ENCODE results near the gene WDR48.
A peak's percentile ranks its signal among the peaks of the same experiment; 100 is the strongest.
"Not testable (repeated sequence)": the region's sequence is repeated elsewhere in the genome, so short reads cannot be mapped to it uniquely, and the experiment has no call there.

Gene WDR48

DNA sequence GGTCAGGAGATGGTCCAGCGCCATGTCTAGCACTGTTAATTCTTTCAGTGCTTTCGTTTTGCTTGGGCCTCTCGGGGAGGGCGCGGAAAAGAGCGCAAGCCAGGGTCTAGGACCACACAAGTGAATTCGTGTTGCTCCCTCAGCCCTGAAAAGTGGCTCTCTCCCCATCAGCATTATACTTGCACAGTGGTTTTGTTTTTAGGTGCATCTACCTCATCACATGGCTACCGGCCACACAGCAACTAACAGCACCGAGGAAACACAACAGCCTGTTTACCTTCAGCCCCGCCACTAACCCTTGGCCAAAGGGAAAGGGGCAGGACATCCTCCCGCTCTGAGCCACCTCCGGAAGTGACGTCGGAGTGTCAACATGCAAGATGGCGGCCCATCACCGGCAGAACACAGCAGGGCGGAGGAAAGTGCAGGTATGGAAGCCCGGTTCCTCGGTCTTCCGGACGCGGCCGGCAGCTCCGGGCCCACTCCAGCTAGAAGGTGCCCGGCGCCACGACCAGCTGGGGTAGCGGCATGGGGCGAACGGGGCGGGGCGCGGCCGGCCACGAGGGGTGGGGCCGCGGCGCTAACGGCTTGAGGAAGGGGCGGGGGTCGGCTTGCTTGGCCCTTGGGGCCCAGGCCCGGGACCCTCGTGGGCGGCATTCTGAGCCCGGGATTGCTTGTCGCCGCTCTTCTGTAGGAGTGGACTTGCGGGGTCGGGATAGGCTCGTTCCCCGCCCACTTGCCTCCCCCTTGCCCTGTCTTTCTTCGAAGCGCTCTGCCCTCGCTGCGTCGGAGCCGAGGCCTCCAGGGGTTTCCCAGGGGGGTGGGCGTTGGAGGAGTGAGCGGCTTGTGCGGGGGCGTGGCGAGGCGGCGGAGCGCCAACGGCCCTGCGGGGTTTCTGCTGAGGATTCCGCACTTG, at the start of gene WDR48, which contains the start of gene SCN11A:
TSS of gene WDR48 (plus strand) at position 368 of the 913 bp plus-strand sequence. CDS start at position 378, 10 bp downstream.
TSS of gene SCN11A (minus strand) at position 296 of the 913 bp plus-strand sequence. CDS start 101,582 bp downstream, outside the sequence.
- peak; percentile 92 for DNase-seq (ENCODE audit: low spot score)

- DNase-seq (ENCODE audit: low spot score) = no peak
These were observed 46.5 kb upstream of the WDR48 start for GRCh38 chr3:39005295-39005694.

DNA sequence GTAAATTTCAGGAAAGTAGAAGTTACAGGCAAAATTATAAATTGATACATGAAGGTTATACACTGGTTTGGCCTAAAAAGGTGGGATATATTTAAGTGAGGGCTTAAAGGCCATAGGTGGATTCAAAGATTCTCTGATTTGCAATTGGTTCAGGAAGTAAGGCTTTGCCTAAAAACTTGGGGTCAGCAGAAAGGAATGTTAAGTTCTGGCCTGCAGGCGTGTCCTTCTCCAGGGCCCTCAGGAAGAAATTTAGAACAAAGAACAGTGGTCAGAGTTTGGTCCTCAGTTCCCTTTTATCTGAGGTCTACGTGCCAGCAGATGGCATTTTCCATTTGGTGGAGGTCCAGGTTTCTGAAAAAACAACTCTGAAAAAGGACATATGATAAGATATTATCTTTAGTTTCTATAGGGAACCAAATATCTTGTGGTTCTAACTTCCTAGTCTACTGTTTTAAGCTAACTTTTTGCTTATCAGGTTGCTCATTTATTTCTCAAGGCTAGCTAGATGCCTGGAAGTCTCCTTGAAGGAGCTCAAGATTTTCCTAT, 40.6 kb upstream of the WDR48 start:
- no peak for DNase-seq (ENCODE audit: low spot score)

- DNase-seq (ENCODE audit: low spot score) = no peak
These were observed 38.5 kb upstream of the WDR48 start for GRCh38 chr3:39013289-39013688.

GRCh38 chr3:39013921-39014509, 37.8 kb upstream of the WDR48 start:
- no peak for DNase-seq (ENCODE audit: low spot score)

- no peak for DNase-seq (ENCODE audit: low spot score)
These were observed 36.4 kb upstream of the WDR48 start for GRCh38 chr3:39015418-39015817.

GRCh38 chr3:39019299-39019698, 32.5 kb upstream of the WDR48 start:
- DNase-seq (ENCODE audit: low spot score) = no peak

- no peak for DNase-seq (ENCODE audit: low spot score)
These were observed 30.8 kb upstream of the WDR48 start for GRCh38 chr3:39021029-39021428.

- no peak for DNase-seq (ENCODE audit: low spot score)
These were observed 30.1 kb upstream of the WDR48 start for GRCh38 chr3:39021465-39022285.

GRCh38 chr3:39022286-39022630, 29.6 kb upstream of the WDR48 start:
- DNase-seq (ENCODE audit: low spot score) = no peak

DNA sequence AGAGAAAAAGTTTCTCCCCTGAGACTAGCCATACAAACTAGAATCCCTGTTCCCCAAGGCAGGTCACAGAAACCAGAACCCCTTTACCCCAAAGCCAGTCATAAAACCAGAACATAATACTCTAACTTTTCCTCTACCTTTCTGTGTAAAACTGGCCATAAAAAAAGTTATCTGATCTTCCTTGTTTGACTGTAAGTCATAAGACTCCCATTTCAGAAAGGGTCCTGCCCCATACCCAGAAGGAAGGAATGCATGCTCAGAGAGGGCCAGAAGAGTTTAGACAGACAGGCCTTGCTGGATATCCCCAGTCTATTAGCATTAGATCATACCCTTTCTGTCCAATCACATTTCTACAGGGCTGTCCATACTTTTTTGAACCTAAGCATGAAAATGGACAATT, 27.3 kb upstream of the WDR48 start:
- DNase-seq (ENCODE audit: low spot score) = no peak

GRCh38 chr3:39025222-39025970, 26.4 kb upstream of the WDR48 start:
- DNase-seq (ENCODE audit: low spot score) = no peak

DNA sequence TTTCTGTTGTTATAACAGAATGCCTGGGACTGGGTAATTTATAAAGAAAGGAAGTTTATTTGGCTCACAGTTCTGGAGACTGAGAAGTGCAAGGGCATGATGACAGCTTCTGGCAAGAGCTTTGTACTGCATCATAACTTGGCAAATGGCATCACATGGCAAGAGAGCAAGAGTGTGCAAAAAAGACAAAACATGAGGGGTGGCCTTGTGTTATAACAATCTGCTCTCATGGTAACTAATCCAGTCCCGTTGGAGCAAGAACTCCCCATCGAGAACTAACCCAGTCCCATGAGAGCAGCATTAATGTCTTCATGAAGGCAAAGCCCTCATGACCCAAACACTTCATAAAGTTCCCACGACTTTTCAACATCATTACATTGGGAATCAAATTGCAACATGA, 23.3 kb upstream of the WDR48 start:
- no peak for DNase-seq (ENCODE audit: low spot score)

DNA sequence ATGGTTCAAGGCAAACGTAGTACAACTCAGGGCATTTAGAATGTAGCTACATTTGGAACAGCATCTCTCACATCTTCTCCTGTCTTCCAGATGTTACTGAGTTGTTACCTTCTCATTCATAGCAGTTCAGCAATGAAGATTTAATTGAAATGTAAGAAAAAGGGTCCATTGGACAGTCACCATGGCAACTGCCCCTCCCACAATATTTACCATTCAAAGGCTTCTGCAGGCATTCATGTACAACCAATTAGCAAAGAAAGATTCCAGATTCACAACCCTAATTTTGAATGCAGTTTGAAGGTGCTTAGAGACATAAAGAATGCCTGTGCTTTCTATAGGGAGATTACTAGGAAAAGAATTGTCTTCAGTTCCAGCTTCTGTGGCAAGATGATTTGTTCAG, 22.3 kb upstream of the WDR48 start:
- no peak for DNase-seq (ENCODE audit: low spot score)

DNA sequence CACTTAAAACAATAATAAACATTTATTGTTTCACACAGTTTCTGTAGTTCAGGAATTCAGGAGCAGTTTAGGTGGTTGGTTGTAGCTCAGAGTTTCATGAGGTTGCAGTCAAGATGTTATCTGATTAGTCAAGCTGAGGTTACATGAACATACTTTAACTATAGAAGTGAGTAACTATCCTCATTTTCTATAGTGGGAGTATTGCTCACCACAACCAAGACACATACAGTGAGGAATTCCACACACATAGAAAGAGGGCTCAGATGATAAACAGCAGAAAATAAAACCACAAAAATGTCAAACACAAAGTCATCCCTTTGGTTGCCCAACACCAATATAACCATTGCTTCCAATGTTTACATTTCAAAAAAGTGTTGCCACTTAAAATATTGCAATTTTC, 13.7 kb upstream of the WDR48 start:
- DNase-seq (ENCODE audit: low spot score) = no peak

DNA sequence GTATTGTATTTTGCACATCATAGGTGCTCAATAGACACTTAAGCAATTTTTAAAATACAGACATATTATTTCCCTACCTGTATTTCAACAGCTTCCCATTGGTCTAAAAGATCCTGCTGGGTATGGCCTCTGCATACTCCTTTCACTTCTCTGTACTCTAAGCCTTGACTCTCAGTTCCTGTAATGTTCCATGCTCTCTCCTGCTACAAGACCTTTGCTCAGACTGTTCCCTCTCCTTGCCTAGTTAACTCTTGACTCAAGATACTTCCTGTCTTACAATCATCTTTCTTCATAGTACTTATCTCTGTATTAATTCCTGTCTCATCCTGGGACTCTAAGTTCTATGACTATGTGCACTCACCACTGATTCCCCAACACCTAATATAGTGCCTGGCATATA, 1.8 kb upstream of the WDR48 start:
- no peak for DNase-seq (ENCODE audit: low spot score)

GRCh38 chr3:39052583-39052982, 767 bp downstream of the WDR48 start:
- no peak for DNase-seq (ENCODE audit: low spot score)

DNA sequence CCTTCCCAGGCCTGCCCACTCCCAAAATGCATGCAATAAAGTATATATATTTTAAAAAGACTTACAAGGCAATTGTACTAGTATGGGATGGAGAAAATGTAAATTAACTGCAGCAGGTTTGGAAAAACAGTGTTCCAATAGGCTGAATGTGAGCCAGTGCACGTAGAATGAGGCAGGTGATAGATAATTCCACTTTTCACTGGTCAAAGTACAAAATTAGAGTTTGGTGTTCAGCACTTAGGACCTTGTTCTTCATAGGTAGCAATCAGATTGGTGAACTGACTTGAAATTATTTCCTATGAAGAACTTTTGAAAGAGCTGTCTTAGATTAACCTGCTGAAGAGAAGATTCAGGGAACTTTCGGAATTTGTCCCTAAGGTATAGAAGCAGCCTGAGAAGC, 1.9 kb downstream of the WDR48 start:
- no peak for DNase-seq (ENCODE audit: low spot score)

- DNase-seq (ENCODE audit: low spot score) = no peak
These were observed 4.3 kb downstream of the WDR48 start for GRCh38 chr3:39056151-39056550.

- not testable (repeated sequence) for DNase-seq (ENCODE audit: low spot score)
These were observed 9.4 kb downstream of the WDR48 start for GRCh38 chr3:39061228-39061627.

GRCh38 chr3:39062180-39062579, 10.4 kb downstream of the WDR48 start:
- no peak for DNase-seq (ENCODE audit: low spot score)

GRCh38 chr3:39063143-39063542, 11.3 kb downstream of the WDR48 start:
- no peak for DNase-seq (ENCODE audit: low spot score)

All from LoVo (cell line).